Activated CD4-positive, alpha-beta memory T cell treated with anti-CD3 and anti-CD28 coated beads, Interleukin-2, amount 10 ng/mL, durations not matched to agents 7 days and 5 days (primary cell): ENCODE data around the gene PPIH. TPM values are rescaled to one million over a fixed set of nuclear protein-coding genes. Genes with fewer than 3 reads are reported as not detected.
"Not testable (repeated sequence)": the region's sequence is repeated elsewhere in the genome, so short reads cannot be mapped to it uniquely, and the experiment has no call there.

Source experiments
- CTCF ChIA-PET: fragments of 350-600 bp; sonication (Branson Sonifier 250); formaldehyde crosslinking; loops from one replicate; lab custom pipeline; 2021; ENCODE audit warnings: antibody characterized with exemption, inconsistent platforms; lab: Charles Lee
- POLR2A ChIA-PET: fragments of 350-600 bp; sonication (Branson Sonifier 250); formaldehyde crosslinking; loops from one replicate; lab custom pipeline; 2021; ENCODE audit warnings: antibody characterized with exemption; lab: Charles Lee
- DNase-seq: peaks from one replicate; pipeline ENCODE4 v3.0.0-alpha.2; 2020
- H3K27ac Mint-ChIP-seq: one replicate; pipeline ENCODE4 v1.8.0; 2021; ENCODE audit warnings: mild to moderate bottlenecking, mixed read lengths
- H3K27me3 Mint-ChIP-seq: one replicate; pipeline ENCODE4 v1.8.0; 2021; ENCODE audit warnings: mixed read lengths
- H3K36me3 Mint-ChIP-seq: one replicate; pipeline ENCODE4 v1.8.0; 2021; ENCODE audit warnings: low read depth, mixed read lengths
- H3K4me1 Mint-ChIP-seq: one replicate; pipeline ENCODE4 v1.8.0; 2021; ENCODE audit warnings: mixed read lengths
- H3K4me3 Mint-ChIP-seq: one replicate; pipeline ENCODE4 v1.8.0; 2021; ENCODE audit warnings: mild to moderate bottlenecking, mixed read lengths
- H3K9me3 Mint-ChIP-seq: one replicate; pipeline ENCODE4 v1.8.0; 2021; ENCODE audit warnings: mixed read lengths
- total RNA-seq, 2 experiments: library from RNA; stranded (reverse); gene quantifications; one replicate each; pipeline ENCODE4 v1.2.3, GENCODE V29; 2021

Gene PPIH
- total RNA-seq, 2 experiments from 2014 or later: 71.3 to 71.4 TPM

GRCh38 chr1:42684139-42684538 is 25.9 kb downstream of the PPIH start:
- Mint-ChIP-seq H3K27ac (peak overlapping the region; percentile 94), H3K4me3 (peak overlapping the region; percentile 97), H3K27me3 (no peaks in the 10 kb centered on the region), H3K9me3 (no peaks in the 10 kb centered on the region), H3K36me3 (peaks cover 48% of the 10 kb centered on the region), H3K4me1 (peaks cover 69% of the 10 kb centered on the region)
- ChIA-PET CTCF (interaction anchor here (3.9 to 4.9 kb wide), 2 partner anchors 26 to 82 kb away, joined by 13 to 16 read pairs; partner anchors contain the start of genes C1orf50, P3H1 and PPIH), POLR2A (interaction anchor here (1.0 to 11.7 kb wide), 10 partner anchors 8 to 227 kb away, joined by 3 to 209 read pairs (median 10); partner anchors contain the start of genes C1orf50, P3H1, PPCS and PPIH)
- peak; percentile 34 for DNase-seq

- Mint-ChIP-seq H3K4me1 (peaks cover 73% of the 10 kb centered on the region), H3K27ac (no peak overlapping the region), H3K27me3 (no peaks in the 10 kb centered on the region), H3K4me3 (peak overlapping the region; percentile 22), H3K36me3 (peaks cover 53% of the 10 kb centered on the region), H3K9me3 (no peaks in the 10 kb centered on the region)
- CTCF ChIA-PET: interaction anchor here (0.5 kb wide), 1 partner anchor 108 kb away, joined by 3 read pairs; no protein-coding TSS in a partner anchor
- POLR2A ChIA-PET: interaction anchor here (2.2 to 11.7 kb wide), 3 partner anchors 15 to 28 kb away, joined by 9 to 209 read pairs (median 12); partner anchors contain the start of gene PPIH
- DNase-seq: no peak
Observed at GRCh38 chr1:42686418-42686817, 28.2 kb downstream of the PPIH start.

- peak overlapping the region; percentile 29 for H3K27ac Mint-ChIP-seq
- H3K4me3 Mint-ChIP-seq: no peak overlapping the region
- H3K4me1 Mint-ChIP-seq: peaks cover 85% of the 10 kb centered on the region
- no peaks in the 10 kb centered on the region for H3K27me3 Mint-ChIP-seq
- no peak for DNase-seq
- ChIA-PET CTCF (interaction anchor here (1.1 to 3.7 kb wide), 3 partner anchors 8 to 109 kb away, joined by 3 to 17 read pairs (median 5); partner anchors contain the start of genes C1orf50, P3H1 and YBX1), POLR2A (interaction anchor here (1.0 to 7.1 kb wide), 4 partner anchors 7 to 77 kb away, joined by 3 to 64 read pairs (median 10); partner anchors contain the start of genes C1orf50, P3H1, PPIH and YBX1)
- H3K9me3 Mint-ChIP-seq: no peaks in the 10 kb centered on the region
- H3K36me3 Mint-ChIP-seq: peaks cover 60% of the 10 kb centered on the region
Observed at GRCh38 chr1:42689912-42690311, 31.7 kb downstream of the PPIH start.

- Mint-ChIP-seq H3K9me3 (no peaks in the 10 kb centered on the region), H3K36me3 (peaks cover 61% of the 10 kb centered on the region), H3K4me3 (no peak overlapping the region), H3K27me3 (no peaks in the 10 kb centered on the region), H3K4me1 (peaks cover 83% of the 10 kb centered on the region), H3K27ac (peak overlapping the region; percentile 13)
- DNase-seq: no peak
- ChIA-PET CTCF (interaction anchor here (1.1 to 3.7 kb wide), 4 partner anchors 9 to 110 kb away, joined by 3 to 17 read pairs (median 4); partner anchors contain the start of genes C1orf50, P3H1, PPIH and YBX1), POLR2A (interaction anchor here (1.0 to 7.1 kb wide), 6 partner anchors 8 to 233 kb away, joined by 3 to 64 read pairs (median 6); partner anchors contain the start of genes C1orf50, P3H1, PPIH and YBX1)
Observed at GRCh38 chr1:42690477-42691156, 32.4 kb downstream of the PPIH start.

GRCh38 chr1:42691157-42691498 is 32.9 kb downstream of the PPIH start:
- no peak for DNase-seq
- peak overlapping the region; percentile 13 for H3K27ac Mint-ChIP-seq
- ChIA-PET CTCF (interaction anchor here (1.1 to 3.7 kb wide), 3 partner anchors 9 to 110 kb away, joined by 3 to 17 read pairs (median 3); partner anchors contain the start of genes PPIH and YBX1), POLR2A (interaction anchor here (1.1 to 7.1 kb wide), 4 partner anchors 9 to 234 kb away, joined by 3 to 64 read pairs (median 12); partner anchors contain the start of genes PPIH and YBX1)
- H3K27me3 Mint-ChIP-seq: no peaks in the 10 kb centered on the region
- H3K9me3 Mint-ChIP-seq: no peaks in the 10 kb centered on the region
- no peak overlapping the region for H3K4me3 Mint-ChIP-seq
- H3K4me1 Mint-ChIP-seq: peaks cover 79% of the 10 kb centered on the region
- peaks cover 66% of the 10 kb centered on the region for H3K36me3 Mint-ChIP-seq

- no peak overlapping the region for H3K4me3 Mint-ChIP-seq
- no peaks in the 10 kb centered on the region for H3K9me3 Mint-ChIP-seq
- H3K36me3 Mint-ChIP-seq: peaks cover 74% of the 10 kb centered on the region
- H3K27me3 Mint-ChIP-seq: no peaks in the 10 kb centered on the region
- peaks cover 66% of the 10 kb centered on the region for H3K4me1 Mint-ChIP-seq
- POLR2A ChIA-PET: interaction anchor here (1.3 to 7.1 kb wide), 4 partner anchors 10 to 235 kb away, joined by 4 to 64 read pairs (median 12); partner anchors contain the start of genes PPIH and YBX1
- DNase-seq: no peak
- no peak overlapping the region for H3K27ac Mint-ChIP-seq
- CTCF ChIA-PET: interaction anchor here (3.7 kb wide), 1 partner anchor 10 kb away, joined by 17 read pairs; the partner anchor contains the start of gene YBX1
Observed at GRCh38 chr1:42692461-42692860, 34.2 kb downstream of the PPIH start.

- Mint-ChIP-seq H3K9me3 (no peaks in the 10 kb centered on the region), H3K27ac (peak overlapping the region; percentile 26), H3K36me3 (peaks cover 74% of the 10 kb centered on the region), H3K4me1 (peaks cover 62% of the 10 kb centered on the region), H3K27me3 (no peaks in the 10 kb centered on the region), H3K4me3 (no peak overlapping the region)
- POLR2A ChIA-PET: interaction anchor here (1.3 to 7.1 kb wide), 3 partner anchors 10 to 73 kb away, joined by 4 to 64 read pairs (median 16); partner anchors contain the start of genes PPIH and YBX1
- CTCF ChIA-PET: interaction anchor here (3.7 kb wide), 1 partner anchor 11 kb away, joined by 17 read pairs; the partner anchor contains the start of gene YBX1
- DNase-seq: no peak
Observed at GRCh38 chr1:42692911-42693310, 34.7 kb downstream of the PPIH start.

GRCh38 chr1:42698081-42698813 is 40.0 kb downstream of the PPIH start:
- ChIA-PET POLR2A (interaction anchor here (1.0 kb wide), 1 partner anchor 40 kb away, joined by 5 read pairs; the partner anchor contains the start of gene PPIH), CTCF (no interaction called here)
- peaks cover 96% of the 10 kb centered on the region for H3K36me3 Mint-ChIP-seq
- no peak overlapping the region for H3K4me3 Mint-ChIP-seq
- peaks cover 16% of the 10 kb centered on the region for H3K4me1 Mint-ChIP-seq
- no peak overlapping the region for H3K27ac Mint-ChIP-seq
- DNase-seq: no peak
- H3K27me3 Mint-ChIP-seq: no peaks in the 10 kb centered on the region
- H3K9me3 Mint-ChIP-seq: no peaks in the 10 kb centered on the region

- Mint-ChIP-seq H3K4me3 (no peak overlapping the region), H3K27me3 (no peaks in the 10 kb centered on the region), H3K4me1 (peaks cover 4% of the 10 kb centered on the region), H3K36me3 (peaks cover 98% of the 10 kb centered on the region), H3K27ac (no peak overlapping the region), H3K9me3 (no peaks in the 10 kb centered on the region)
- POLR2A ChIA-PET: no interaction called here
- no peak for DNase-seq
- CTCF ChIA-PET: no interaction called here
Observed at GRCh38 chr1:42700006-42700405, 41.8 kb downstream of the PPIH start.

- ChIA-PET CTCF (interaction anchor here (0.6 kb wide), 1 partner anchor 42 kb away, joined by 3 read pairs; no protein-coding TSS in a partner anchor), POLR2A (no interaction called here)
- H3K4me1 Mint-ChIP-seq: no peaks in the 10 kb centered on the region
- H3K27ac Mint-ChIP-seq: no peak overlapping the region
- no peaks in the 10 kb centered on the region for H3K27me3 Mint-ChIP-seq
- no peak for DNase-seq
- H3K36me3 Mint-ChIP-seq: peaks cover 91% of the 10 kb centered on the region
- H3K4me3 Mint-ChIP-seq: no peak overlapping the region
- no peaks in the 10 kb centered on the region for H3K9me3 Mint-ChIP-seq
Observed at GRCh38 chr1:42703888-42704464, 45.8 kb downstream of the PPIH start.

- CTCF ChIA-PET: not testable (repeated sequence)
Observed at GRCh38 chr1:42712808-42713207, 54.6 kb downstream of the PPIH start.

GRCh38 chr1:42713293-42713692 is 55.1 kb downstream of the PPIH start:
- ChIA-PET POLR2A (interaction anchor here (0.9 kb wide), 1 partner anchor 10 kb away, joined by 3 read pairs; no protein-coding TSS in a partner anchor), CTCF (no interaction called here)
- DNase-seq: no peak
- Mint-ChIP-seq H3K9me3 (peaks cover 14% of the 10 kb centered on the region), H3K27me3 (no peaks in the 10 kb centered on the region), H3K27ac (no peak overlapping the region), H3K4me1 (peaks cover 10% of the 10 kb centered on the region), H3K36me3 (peaks cover 67% of the 10 kb centered on the region), H3K4me3 (no peak overlapping the region)

More at GRCh38 chr1:42712808-42713207, 54.6 kb downstream of the PPIH start:
- H3K4me1 Mint-ChIP-seq: peaks cover 10% of the 10 kb centered on the region
- H3K36me3 Mint-ChIP-seq: peaks cover 72% of the 10 kb centered on the region
- peaks cover 14% of the 10 kb centered on the region for H3K9me3 Mint-ChIP-seq
- not testable (repeated sequence) for H3K27me3 Mint-ChIP-seq, DNase-seq, H3K27ac Mint-ChIP-seq, H3K4me3 Mint-ChIP-seq
- POLR2A ChIA-PET: interaction anchor here (0.9 kb wide), 1 partner anchor 11 kb away, joined by 3 read pairs; no protein-coding TSS in a partner anchor
